IMR-90 (cell line): ENCODE data around the gene SLC29A2. TPM values are rescaled to one million over a fixed set of nuclear protein-coding genes. Genes with fewer than 3 reads are reported as not detected.

Source experiments
- ATAC-seq: fragments of 200-7000 bp; cut with Tn5 transposase; 2 replicates; pipeline ENCODE4 v1.9.1; 2020; ENCODE audit warnings: low read depth, mild to moderate bottlenecking, moderate library complexity
- BruUV-seq: library from RNA; stranded (reverse); fragments of 400-500 nt; replicated peaks from 2 replicates; lab custom pipeline; 2021; lab: Mats Ljungman, UMichigan
- CTCF ChIA-PET: fragments of 300-600 bp; formaldehyde crosslinking; extraction: SDS; loops from one replicate; lab custom pipeline; 2021; ENCODE audit warnings: antibody characterized with exemption; lab: Yijun Ruan, JAX
- POLR2A ChIA-PET: fragments of 300-600 bp; sonication (Branson Sonifier 250); formaldehyde crosslinking; loops from one replicate; lab custom pipeline; 2022; ENCODE audit warnings: antibody characterized with exemption; ENCODE audit not compliant: unreplicated experiment; lab: Charles Lee
- DNase-seq: peaks from one replicate; pipeline ENCODE4 v3.0.0; 2013
- H2AFZ ChIP-seq: replicated peaks from 2 replicates; pipeline ENCODE3; 2013; ENCODE audit warnings: low read length, mild to moderate bottlenecking; ENCODE audit not compliant: poor library complexity
- H2AK5ac ChIP-seq: 2 replicates; pipeline ENCODE4 v1.6.1; 2013; ENCODE audit warnings: low read depth, low read length, inconsistent platforms
- H2AK9ac ChIP-seq: replicated peaks from 2 replicates; pipeline ENCODE3; 2013; ENCODE audit warnings: mild to moderate bottlenecking, low read depth, low read length, moderate library complexity; ENCODE audit not compliant: poor library complexity
- H2BK120ac ChIP-seq: 2 replicates; pipeline ENCODE4 v1.6.1; 2013; ENCODE audit warnings: low read depth, low read length, inconsistent platforms
- H2BK15ac ChIP-seq: 3 replicates; pipeline ENCODE4 v1.6.1; 2013; ENCODE audit warnings: low read depth, low read length, inconsistent platforms
- H2BK20ac ChIP-seq: 2 replicates; pipeline ENCODE4 v1.6.1; 2013; ENCODE audit warnings: low read depth, mild to moderate bottlenecking, inconsistent platforms, low read length, moderate library complexity
- H2BK5ac ChIP-seq: 2 replicates; pipeline ENCODE4 v1.6.1; 2013; ENCODE audit warnings: mild to moderate bottlenecking, low read depth, low read length, inconsistent platforms; ENCODE audit not compliant: poor library complexity, severe bottlenecking
- H3K14ac ChIP-seq: replicated peaks from 2 replicates; pipeline ENCODE4 v1.6.1; 2013; ENCODE audit warnings: low read depth, low read length, inconsistent platforms
- H3K18ac ChIP-seq: 2 replicates; pipeline ENCODE4 v1.6.1; 2013; ENCODE audit warnings: low read depth, low read length, control low read depth
- H3K23ac ChIP-seq: 2 replicates; pipeline ENCODE4 v1.6.1; 2013; ENCODE audit warnings: low read depth, low read length, inconsistent platforms
- H3K27ac ChIP-seq: 2 replicates; pipeline ENCODE4 v1.5.1; 2013; ENCODE audit warnings: mild to moderate bottlenecking, control low read depth, low read length; ENCODE audit not compliant: insufficient read depth
- H3K27me3 ChIP-seq: 2 replicates; pipeline ENCODE4 v1.6.1; 2013; ENCODE audit warnings: low read length; ENCODE audit not compliant: control insufficient read depth, insufficient read depth
- H3K36me3 ChIP-seq: 2 replicates; pipeline ENCODE4 v1.6.1; 2013; ENCODE audit warnings: low read length, mixed read lengths; ENCODE audit not compliant: control insufficient read depth, insufficient read depth
- H3K4ac ChIP-seq: 2 replicates; pipeline ENCODE4 v1.6.1; 2013; ENCODE audit warnings: low read depth, low read length, inconsistent platforms
- H3K4me1 ChIP-seq: 2 replicates; pipeline ENCODE4 v1.6.1; 2013; ENCODE audit warnings: low read length, mixed read lengths; ENCODE audit not compliant: control insufficient read depth, insufficient read depth
- H3K4me2 ChIP-seq: 2 replicates; pipeline ENCODE4 v1.6.1; 2013; ENCODE audit warnings: low read depth, mild to moderate bottlenecking, control low read depth, low read length, moderate library complexity
- H3K4me3 ChIP-seq: 2 replicates; pipeline ENCODE4 v1.5.1; 2013; ENCODE audit warnings: low read depth, mild to moderate bottlenecking, control low read depth, low read length, moderate library complexity; ENCODE audit not compliant: insufficient read depth
- H3K56ac ChIP-seq: 2 replicates; pipeline ENCODE4 v1.6.1; 2013; ENCODE audit warnings: low read length, inconsistent platforms; ENCODE audit not compliant: insufficient read depth; ENCODE audit errors: extremely low read depth
- H3K79me1 ChIP-seq, 2 experiments: 2 replicates each; pipeline ENCODE4 v1.6.1; 2013; ENCODE audit warnings: low read length in 2 of 2, inconsistent platforms in 1 of 2, low read depth in 1 of 2
- H3K9ac ChIP-seq: 2 replicates; pipeline ENCODE4 v1.6.1; 2013; ENCODE audit warnings: low read depth, low read length, control low read depth
- H3K9me1 ChIP-seq: 2 replicates; pipeline ENCODE4 v1.6.1; 2013; ENCODE audit warnings: low read length, inconsistent platforms; ENCODE audit not compliant: insufficient read depth
- H3K9me3 ChIP-seq: 2 replicates; pipeline ENCODE4 v1.6.1; 2013; ENCODE audit warnings: low read length; ENCODE audit not compliant: control insufficient read depth, insufficient read depth
- H4K20me1 ChIP-seq: 2 replicates; pipeline ENCODE4 v1.6.1; 2013; ENCODE audit warnings: low read length, inconsistent platforms; ENCODE audit not compliant: insufficient read depth
- H4K5ac ChIP-seq: 2 replicates; pipeline ENCODE4 v1.6.1; 2013; ENCODE audit warnings: mild to moderate bottlenecking, low read depth, low read length, control low read depth
- H4K8ac ChIP-seq, 2 experiments: 2 replicates each; pipeline ENCODE4 v1.6.1; 2013; ENCODE audit warnings: low read depth in 2 of 2, low read length in 2 of 2, control low read depth in 1 of 2, inconsistent platforms in 1 of 2
- H4K91ac ChIP-seq: 2 replicates; pipeline ENCODE4 v1.6.1; 2013; ENCODE audit warnings: low read depth, low read length, inconsistent platforms; ENCODE audit not compliant: insufficient read depth
- BHLHE40 ChIP-seq: fragments of 150-350 bp; IDR thresholded peaks from 2 replicates; pipeline ENCODE4 v1.6.1; 2016; ENCODE audit warnings: mild to moderate bottlenecking, low read depth, low read length
- CEBPB ChIP-seq: IDR thresholded peaks from 2 replicates; pipeline ENCODE4 v1.6.1; 2012; ENCODE audit warnings: low read depth, low read length, improper control_type of control experiment
- CHD1 ChIP-seq: IDR thresholded peaks from 2 replicates; pipeline ENCODE4 v1.6.1; 2012; ENCODE audit warnings: low read depth, low read length, improper control_type of control experiment
- ELK1 ChIP-seq: fragments of 150-350 bp; IDR thresholded peaks from 2 replicates; pipeline ENCODE4 v1.6.1; 2016; ENCODE audit warnings: low read depth, mild to moderate bottlenecking, low read length, moderate library complexity, borderline replicate concordance
- FOS ChIP-seq: fragments of 150-350 bp; IDR thresholded peaks from 2 replicates; pipeline ENCODE4 v1.6.1; 2016; ENCODE audit warnings: low read depth, low read length
- MAFK ChIP-seq: IDR thresholded peaks from 2 replicates; pipeline ENCODE4 v1.6.1; 2012; ENCODE audit warnings: low read depth, low read length, improper control_type of control experiment
- MAZ ChIP-seq: IDR thresholded peaks from 2 replicates; pipeline ENCODE4 v1.6.1; 2012; ENCODE audit warnings: low read depth, mild to moderate bottlenecking, low read length, improper control_type of control experiment, moderate library complexity, borderline replicate concordance
- MXI1 ChIP-seq: IDR thresholded peaks from 2 replicates; pipeline ENCODE4 v1.6.1; 2012; ENCODE audit warnings: low read depth, mild to moderate bottlenecking, low read length, moderate library complexity, borderline replicate concordance
- NFE2L2 ChIP-seq: fragments of 150-350 bp; IDR thresholded peaks from 2 replicates; pipeline ENCODE4 v1.6.1; 2016; ENCODE audit warnings: low read depth, mild to moderate bottlenecking, low read length
- POLR2A ChIP-seq: IDR thresholded peaks from 2 replicates; pipeline ENCODE4 v1.6.1; 2012; ENCODE audit warnings: mild to moderate bottlenecking, low read depth, low read length
- RAD21 ChIP-seq: IDR thresholded peaks from 2 replicates; pipeline ENCODE4 v1.6.1; 2012; ENCODE audit warnings: low read length, improper control_type of control experiment
- RCOR1 ChIP-seq: IDR thresholded peaks from 2 replicates; pipeline ENCODE4 v1.6.1; 2012; ENCODE audit warnings: mild to moderate bottlenecking, low read length, improper control_type of control experiment; ENCODE audit not compliant: insufficient replicate concordance
- SMC3 ChIP-seq: fragments of 150-350 bp; IDR thresholded peaks from 2 replicates; pipeline ENCODE4 v1.6.1; 2016; ENCODE audit warnings: low read depth, mild to moderate bottlenecking, antibody characterized with exemption, low read length, moderate library complexity
- USF2 ChIP-seq: fragments of 150-350 bp; IDR thresholded peaks from 2 replicates; pipeline ENCODE4 v1.6.1; 2017; ENCODE audit warnings: mild to moderate bottlenecking, antibody characterized with exemption, low read length, low read depth
- WGBS, 2 experiments: methylation state at CpG; one replicate each; pipeline versions ENCODE4 v1.1.5 to v1.1.7; 2013; ENCODE audit warnings: missing lambda C conversion rate in 2 of 2; ENCODE audit not compliant: insufficient read length in 1 of 2; ENCODE audit errors: extremely low coverage in 2 of 2; 5-methylcytosine and 5-hydroxymethylcytosine counted together
- dilution Hi-C: fragments of 300-500 bp; cut with HindIII; formaldehyde crosslinking; loops from one replicate; pipeline ENCODE4 v1.14.3; 2018; ENCODE audit warnings: low sequenced_read_pairs; ENCODE audit not compliant: unreplicated experiment
- in situ Hi-C: fragments of 300-500 bp; cut with MboI; formaldehyde crosslinking; loops from 3 replicates; pipeline ENCODE4 v1.14.3; 2019; ENCODE audit warnings: low sequenced_read_pairs, inconsistent platforms, mixed read lengths
- intact Hi-C: fragments of 100-400 bp; cut with micrococcal nuclease; formaldehyde crosslinking; loops from 2 replicates; pipeline ENCODE4 v1.10.0; 2022
- polyA plus RNA-seq, 3 experiments: library from polyadenylated mRNA; depleted of rRNA; stranded (reverse); fragments of >200 nt; gene quantifications; 2 replicates each; pipeline ENCODE4 v1.2.3, GENCODE V29; 2012; ENCODE audit warnings: low replicate concordance in 1 of 3
- total RNA-seq: library from RNA; depleted of rRNA; stranded (reverse); fragments of >200 nt; gene quantifications from 2 replicates; pipeline ENCODE4 v1.2.3, GENCODE V29; 2012

Gene SLC29A2
- total and polyA plus RNA-seq, 2 of the 4 experiments (the other 2 are of a cell fraction), result under 0.01 to 1.2 TPM

- Histone ChIP-seq H4K5ac (no peak overlapping the region), H3K4me2 (no peak overlapping the region; the same call in 1 of the 2 replicates), H3K4ac (no peak overlapping the region), H3K27me3 (peaks cover 6% of the 10 kb centered on the region), H3K27ac (no peak overlapping the region), H3K9me1 (peaks cover 33% of the 10 kb centered on the region), H2BK15ac (no peak overlapping the region), H3K79me1 (peaks cover 0 to 31% of the 10 kb centered on the region in 2 experiments; a peak in 2 of 4 replicates), H3K4me3 (no peak overlapping the region), H4K20me1 (peaks cover 50% of the 10 kb centered on the region), H2AK9ac (peak overlapping the region; percentile 38), H2AFZ (peak overlapping the region; percentile 25), H3K36me3 (no peaks in the 10 kb centered on the region), H3K56ac (no peak overlapping the region), H2BK20ac (no peak overlapping the region), H2BK5ac (no peak overlapping the region), H3K9me3 (no peaks in the 10 kb centered on the region), H2AK5ac (0 out of 2 replicates have a peak overlapping the region, but pooled peaks have one; percentile 33), H3K23ac (no peak overlapping the region), H4K8ac (no peak overlapping the region), H2BK120ac (no peak overlapping the region), H3K18ac (no peak overlapping the region), H3K14ac (no peak overlapping the region), H3K9ac (no peak overlapping the region), H3K4me1 (peaks cover 3% of the 10 kb centered on the region; the same call in 1 of the 2 replicates), H4K91ac (no peak overlapping the region)
- ChIA-PET POLR2A (interaction anchor here (0.5 kb wide), 1 partner anchor 10 kb away, joined by 3 read pairs; no protein-coding TSS in a partner anchor), CTCF (interaction anchor here (0.6 to 1.3 kb wide), 5 partner anchors 9 to 65 kb away, joined by 3 to 9 read pairs (median 6); no protein-coding TSS in a partner anchor)
- dilution Hi-C loops (no loop called here), intact Hi-C loops (no loop called here), in situ Hi-C loops (no loop called here)
- no TSS peak for BruUV-seq
- WGBS, 2 experiments, result no CpG with 5 or more reads among the region's 16 CpGs
- DNase-seq, result peak; percentile 97
- ATAC-seq, result peak; percentile 84
- TF ChIP-seq SMC3 (peak; percentile 43; the same call in 1 of the 2 replicates), RAD21 (peak; percentile 26; the same call in 1 of the 2 replicates), CHD1 (no peak), RCOR1 (peak; percentile 49), ELK1 (no peak), CEBPB (peak; percentile 55; the same call in 1 of the 2 replicates), USF2 (no peak), MAFK (no peak), BHLHE40 (peak; percentile 79), POLR2A (no peak), NFE2L2 (peak; percentile 59; the same call in 1 of the 2 replicates), FOS (peak; percentile 99), MAZ (peak; percentile 96), MXI1 (0 out of 2 replicates have a peak, but pooled peaks have one; percentile 29)
Observed at GRCh38 chr11:66418168-66418985, 46.8 kb upstream of the SLC29A2 start.
